Loucy (cell line): ENCODE results near the gene EDEM2.
A peak's percentile ranks its signal among the peaks of the same experiment; 100 is the strongest.
"Not testable (repeated sequence)": the region's sequence is repeated elsewhere in the genome, so short reads cannot be mapped to it uniquely, and the experiment has no call there.

Source experiments
- H2AFZ ChIP-seq: fragments of 200-600 bp; sonication (generic); 2 replicates; pipeline ENCODE4 v1.6.0; 2016; ENCODE audit warnings: antibody characterized with exemption, mild to moderate bottlenecking, low read length, moderate library complexity
- H3F3A ChIP-seq: fragments of 200-600 bp; 2 replicates; pipeline ENCODE4 v1.6.0; 2016; ENCODE audit warnings: antibody characterized with exemption, low read depth, mild to moderate bottlenecking
- H3K27me3 ChIP-seq: fragments of 200-600 bp; sonication (generic); 2 replicates; pipeline ENCODE4 v1.6.1; 2014; ENCODE audit warnings: low read length, mild to moderate bottlenecking; ENCODE audit not compliant: insufficient read depth, poor library complexity, severe bottlenecking
- H3K36me3 ChIP-seq: fragments of 200-600 bp; sonication (generic); 2 replicates; pipeline ENCODE4 v1.6.1; 2016; ENCODE audit warnings: low read length; ENCODE audit not compliant: insufficient read depth
- H3K4me1 ChIP-seq: fragments of 200-600 bp; sonication (generic); 2 replicates; pipeline ENCODE4 v1.5.1; 2014; ENCODE audit warnings: low read length, mild to moderate bottlenecking; ENCODE audit not compliant: insufficient read depth, poor library complexity, severe bottlenecking
- H3K4me2 ChIP-seq: fragments of 200-600 bp; sonication (generic); 2 replicates; pipeline ENCODE4 v1.6.0; 2014; ENCODE audit warnings: antibody characterized with exemption, low read length, low read depth, mild to moderate bottlenecking; ENCODE audit not compliant: poor library complexity, severe bottlenecking
- H3K4me3 ChIP-seq: fragments of 200-600 bp; sonication (generic); 2 replicates; pipeline ENCODE4 v1.5.1; 2014; ENCODE audit warnings: low read length, mild to moderate bottlenecking, mixed read lengths; ENCODE audit not compliant: poor library complexity, severe bottlenecking
- H3K79me2 ChIP-seq: fragments of 200-600 bp; sonication (generic); 2 replicates; pipeline ENCODE4 v1.6.1; 2014; ENCODE audit warnings: low read length; ENCODE audit not compliant: insufficient read depth
- H3K9ac ChIP-seq: fragments of 200-600 bp; sonication (generic); 2 replicates; pipeline ENCODE4 v1.6.0; 2014; ENCODE audit warnings: mild to moderate bottlenecking, low read depth, low read length, moderate library complexity; ENCODE audit not compliant: poor library complexity, severe bottlenecking
- H3K9me2 ChIP-seq: fragments of 200-600 bp; sonication (generic); replicated peaks from 2 replicates; pipeline ENCODE4 v1.6.1; 2016; ENCODE audit warnings: low read depth, low read length, mixed read lengths
- H3K9me3 ChIP-seq: fragments of 200-600 bp; sonication (generic); 2 replicates; pipeline ENCODE4 v1.6.1; 2014; ENCODE audit warnings: mild to moderate bottlenecking, antibody characterized with exemption, low read length, low read depth; ENCODE audit not compliant: insufficient read depth
- H4K20me1 ChIP-seq: fragments of 200-600 bp; sonication (generic); 2 replicates; pipeline ENCODE4 v1.6.0; 2014; ENCODE audit warnings: antibody characterized with exemption, low read length, mild to moderate bottlenecking; ENCODE audit not compliant: insufficient read depth, poor library complexity, severe bottlenecking
- EZH2phosphoT487 ChIP-seq: fragments of 200-600 bp; IDR thresholded peaks from 2 replicates; pipeline ENCODE4 v1.6.1; 2018; ENCODE audit warnings: antibody characterized with exemption, mild to moderate bottlenecking, moderate library complexity, borderline replicate concordance
- TF ChIP-seq, protein P1 (sequence below): fragments of 200-600 bp; sonication (generic); conservative IDR thresholded peaks from 2 replicates; pipeline ENCODE4 v1.5.1; 2014; ENCODE audit warnings: mild to moderate bottlenecking, antibody characterized with exemption, low read length

The EDEM2 gene

DNA sequence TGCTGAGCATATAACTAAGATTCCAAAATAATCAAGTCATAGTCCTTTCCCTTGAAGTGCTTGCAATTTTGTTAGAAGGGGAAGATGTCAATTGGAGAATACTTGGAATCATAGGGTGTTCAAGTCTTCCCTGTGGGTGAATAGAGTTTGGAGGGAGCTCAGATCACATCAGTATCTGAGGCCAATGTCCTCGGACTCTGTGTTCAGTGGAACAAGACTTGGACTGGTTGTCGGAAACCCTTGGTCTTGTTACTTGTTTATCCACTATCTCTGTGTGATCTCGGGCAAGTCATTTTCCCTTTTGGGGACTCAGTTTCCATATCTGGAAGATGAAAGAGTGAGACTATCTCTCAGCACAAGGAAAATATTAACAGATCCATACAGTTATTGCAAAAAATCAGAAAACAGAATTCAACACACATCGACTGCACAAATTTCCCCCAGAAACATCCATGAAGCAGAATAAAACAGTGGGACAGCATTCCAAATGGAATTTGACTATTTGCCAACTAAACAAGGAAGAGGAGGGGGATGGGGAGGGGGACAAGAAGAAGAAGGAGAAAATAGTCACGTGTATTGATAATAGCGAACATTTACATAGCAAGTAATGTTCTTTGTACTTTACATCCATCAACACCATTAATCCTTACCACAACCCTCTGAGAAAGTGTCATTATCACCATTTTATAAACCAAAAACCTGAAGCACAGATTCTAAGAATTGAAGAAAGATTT lies 3.9 kb upstream of the EDEM2 start:
- Histone ChIP-seq H3K9ac (no peak overlapping the region), H4K20me1 (no peaks in the 10 kb centered on the region), H3K4me3 (no peak overlapping the region), H3K79me2 (peaks cover 8% of the 10 kb centered on the region), H3F3A (no peaks in the 10 kb centered on the region), H2AFZ (no peak overlapping the region), H3K27me3 (no peaks in the 10 kb centered on the region), H3K4me1 (peaks cover 15% of the 10 kb centered on the region), H3K9me2 (no peaks in the 10 kb centered on the region), H3K36me3 (no peaks in the 10 kb centered on the region), H3K9me3 (no peaks in the 10 kb centered on the region), H3K4me2 (no peak overlapping the region)
- no peak for TF ChIP-seq EZH2phosphoT487
- TF ChIP-seq, protein P1, sequence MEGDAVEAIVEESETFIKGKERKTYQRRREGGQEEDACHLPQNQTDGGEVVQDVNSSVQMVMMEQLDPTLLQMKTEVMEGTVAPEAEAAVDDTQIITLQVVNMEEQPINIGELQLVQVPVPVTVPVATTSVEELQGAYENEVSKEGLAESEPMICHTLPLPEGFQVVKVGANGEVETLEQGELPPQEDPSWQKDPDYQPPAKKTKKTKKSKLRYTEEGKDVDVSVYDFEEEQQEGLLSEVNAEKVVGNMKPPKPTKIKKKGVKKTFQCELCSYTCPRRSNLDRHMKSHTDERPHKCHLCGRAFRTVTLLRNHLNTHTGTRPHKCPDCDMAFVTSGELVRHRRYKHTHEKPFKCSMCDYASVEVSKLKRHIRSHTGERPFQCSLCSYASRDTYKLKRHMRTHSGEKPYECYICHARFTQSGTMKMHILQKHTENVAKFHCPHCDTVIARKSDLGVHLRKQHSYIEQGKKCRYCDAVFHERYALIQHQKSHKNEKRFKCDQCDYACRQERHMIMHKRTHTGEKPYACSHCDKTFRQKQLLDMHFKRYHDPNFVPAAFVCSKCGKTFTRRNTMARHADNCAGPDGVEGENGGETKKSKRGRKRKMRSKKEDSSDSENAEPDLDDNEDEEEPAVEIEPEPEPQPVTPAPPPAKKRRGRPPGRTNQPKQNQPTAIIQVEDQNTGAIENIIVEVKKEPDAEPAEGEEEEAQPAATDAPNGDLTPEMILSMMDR = no peak

DNA sequence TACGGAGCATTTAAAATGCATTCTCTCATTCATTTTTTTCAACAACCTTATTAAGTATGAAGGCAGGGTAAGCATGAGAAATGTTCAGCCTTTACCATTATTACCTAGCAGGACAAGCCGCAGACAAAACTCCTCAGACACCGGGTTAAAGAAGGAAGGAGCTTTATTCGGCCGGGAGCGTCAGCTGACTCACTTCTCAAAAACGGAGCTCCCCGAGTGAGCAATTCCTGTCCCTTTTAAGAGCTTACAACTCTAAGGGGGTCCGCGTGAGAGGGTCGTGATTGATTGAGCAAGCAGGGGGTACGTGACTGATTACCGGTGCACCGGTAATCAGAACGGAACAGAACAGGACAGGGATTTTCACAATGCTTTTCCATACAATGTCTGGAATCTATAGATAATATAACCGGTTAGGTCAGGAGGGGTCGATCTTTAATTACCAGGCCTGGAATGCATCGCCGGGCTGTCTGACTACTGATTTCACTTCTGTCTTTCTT lies 487 bp upstream of the EDEM2 start:
- peak overlapping the region; percentile 97 for H2AFZ ChIP-seq
- H3K9me3 ChIP-seq, H4K20me1 ChIP-seq, H3F3A ChIP-seq, H3K27me3 ChIP-seq, H3K9me2 ChIP-seq, H3K79me2 ChIP-seq, H3K36me3 ChIP-seq: not testable (repeated sequence)
- peak overlapping the region; percentile 83 for H3K9ac ChIP-seq
- H3K4me1 ChIP-seq = peaks cover 16% of the 10 kb centered on the region
- peak overlapping the region; percentile 98 for H3K4me2 ChIP-seq
- peak overlapping the region; percentile 96 for H3K4me3 ChIP-seq

DNA sequence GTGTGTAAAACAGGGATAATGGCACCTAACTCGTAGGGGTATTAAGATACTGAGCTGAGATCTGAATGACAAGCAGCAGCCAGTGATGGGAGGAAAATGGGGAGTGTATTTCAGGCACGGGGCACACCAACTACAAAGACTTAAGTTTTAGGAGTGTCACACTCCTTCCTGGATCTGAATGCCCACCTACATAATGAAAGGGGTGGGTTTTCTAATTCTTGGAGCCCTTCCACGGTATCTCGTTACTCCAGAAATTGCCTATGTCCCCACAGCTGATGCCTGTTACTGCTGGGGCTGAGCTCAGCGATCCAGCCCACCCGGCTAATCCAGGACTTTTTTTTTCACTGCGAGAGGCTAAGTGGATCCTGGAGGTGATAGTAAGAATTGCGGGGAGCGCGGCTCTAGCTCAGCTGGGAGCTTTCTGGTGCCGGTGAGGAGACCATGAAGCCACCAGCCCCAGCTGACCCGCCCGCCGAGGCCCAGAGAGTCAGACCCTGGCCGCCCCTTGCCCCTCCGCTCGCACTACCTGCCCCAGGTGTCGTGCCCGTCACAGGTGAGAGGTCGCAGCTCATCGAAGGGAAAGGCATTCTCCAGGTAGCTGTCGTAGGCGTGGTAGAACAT lies 727 bp downstream of the EDEM2 start:
- Histone ChIP-seq H4K20me1 (no peaks in the 10 kb centered on the region), H3F3A (no peaks in the 10 kb centered on the region), H3K36me3 (no peaks in the 10 kb centered on the region), H3K4me3 (peak overlapping the region; percentile 96), H3K27me3 (no peaks in the 10 kb centered on the region), H3K9me3 (no peaks in the 10 kb centered on the region), H3K4me1 (peaks cover 16% of the 10 kb centered on the region), H3K4me2 (peak overlapping the region; percentile 98), H3K9me2 (no peaks in the 10 kb centered on the region), H2AFZ (peak overlapping the region; percentile 97), H3K9ac (peak overlapping the region; percentile 83), H3K79me2 (peaks cover 8% of the 10 kb centered on the region)
- TF ChIP-seq, protein P1 = no peak
- TF ChIP-seq EZH2phosphoT487 = no peak
